ENCODE results near the gene CDKL4. TPM values are rescaled to one million over a fixed set of nuclear protein-coding genes. Genes with fewer than 3 reads are reported as not detected.

The CDKL4 gene
- total RNA-seq, result 1 to 10 TPM in 3 of 7 donors, under 1 TPM in 3, not detected in 1; 0.85 to 1.8 (median 1.0) TPM
- polyA plus RNA-seq, result under 1 TPM in 1 of 3 donors, not detected in 2; 0.22 TPM
- long read RNA-seq, donor 1, result 0 reads
- long read RNA-seq, donor 2, result 0 reads

- TF ChIP-seq CTCF (IDR thresholded peaks at IDR 0.05 in 8 of 11, conservative IDR thresholded peaks at IDR 0.05 in 3 of 11), result no peak
- peak in 2 of 3 donors; percentile 41 to 47 for TF ChIP-seq POLR2AphosphoS5 (IDR thresholded peaks at IDR 0.05)
- Histone ChIP-seq H3K27ac (peak within 1 kb of the TSS in 1 of 8 donors; percentile 33), H3K4me1 (peaks cover 0 to 11% (median 4%) of the 10 kb centered on the region in 6 donors), H3K27me3 (replicated peaks in 1 of 7) (no peaks in the 10 kb centered on the region), H3K9me3 (no peaks in the 10 kb centered on the region), H3K4me3 (peak within 1 kb of the TSS in 4 of 8 donors; percentile 20 to 65 (median 34)), H3K36me3 (peaks cover 0 to 3% (median 0%) of the 10 kb centered on the region in 6 donors)
- WGBS, 5 donors, result 50 to 82% (median 57%) methylated on average over 54 to 58 of the region's 58 CpGs
- intact Hi-C loops (cut with DNase I; ENCODE audit: low total_unique reads), result no loop called here
- DNase-seq, result peak; percentile 81
Measured at GRCh38 chr2:39243469-39244123, at the start of gene CDKL4. TSS of gene CDKL4 (minus strand) at chr2:39243970.

GRCh38 chr2:39290433-39290832, 46.7 kb upstream of the CDKL4 start:
- Histone ChIP-seq H3K9me3 (no peaks in the 10 kb centered on the region), H3K27me3 (replicated peaks in 1 of 7) (no peaks in the 10 kb centered on the region), H3K4me1 (no peaks in the 10 kb centered on the region), H3K27ac (no peak overlapping the region), H3K36me3 (peaks cover 0 to 81% (median 24%) of the 10 kb centered on the region in 6 donors), H3K4me3 (no peak overlapping the region)
- TF ChIP-seq POLR2AphosphoS5 (IDR thresholded peaks at IDR 0.05) (no peak), POLR2A (IDR thresholded peaks at IDR 0.05) (no peak), CTCF (IDR thresholded peaks at IDR 0.05 in 8 of 11, conservative IDR thresholded peaks at IDR 0.05 in 3 of 11) (no peak)
- intact Hi-C loops (cut with DNase I; ENCODE audit: low total_unique reads), result no loop called here
- 92 to 98% (median 95%) methylated on average over 6 of the region's 6 CpGs for WGBS, 5 donors
- no peak for DNase-seq

GRCh38 chr2:39289609-39290008, 45.8 kb upstream of the CDKL4 start:
- intact Hi-C loops (cut with DNase I; ENCODE audit: low total_unique reads), result no loop called here
- no peak overlapping the region for H3K4me3 ChIP-seq
- no peaks in the 10 kb centered on the region for H3K27me3 ChIP-seq (replicated peaks in 1 of 7)
- no peak for DNase-seq
- H3K9me3 ChIP-seq, result no peaks in the 10 kb centered on the region
- no peak overlapping the region for H3K27ac ChIP-seq
- peaks cover 0 to 90% (median 24%) of the 10 kb centered on the region in 6 donors for H3K36me3 ChIP-seq
- TF ChIP-seq POLR2AphosphoS5 (IDR thresholded peaks at IDR 0.05) (no peak), POLR2A (IDR thresholded peaks at IDR 0.05) (no peak), CTCF (IDR thresholded peaks at IDR 0.05 in 8 of 11, conservative IDR thresholded peaks at IDR 0.05 in 3 of 11) (no peak)
- H3K4me1 ChIP-seq, result no peaks in the 10 kb centered on the region

- peaks cover 0 to 71% (median 13%) of the 10 kb centered on the region in 6 donors for H3K36me3 ChIP-seq
- intact Hi-C loops (cut with DNase I; ENCODE audit: low total_unique reads), result no loop called here
- H3K27ac ChIP-seq, result no peak overlapping the region
- no peaks in the 10 kb centered on the region for H3K9me3 ChIP-seq
- no peak for DNase-seq
- H3K4me3 ChIP-seq, result no peak overlapping the region
- H3K27me3 ChIP-seq (replicated peaks in 1 of 7), result no peaks in the 10 kb centered on the region
- H3K4me1 ChIP-seq, result no peaks in the 10 kb centered on the region
- TF ChIP-seq CTCF (IDR thresholded peaks at IDR 0.05 in 8 of 11, conservative IDR thresholded peaks at IDR 0.05 in 3 of 11), result no peak
- no peak for TF ChIP-seq POLR2A (IDR thresholded peaks at IDR 0.05)
- TF ChIP-seq POLR2AphosphoS5 (IDR thresholded peaks at IDR 0.05), result no peak
- WGBS, 5 donors, result 75 to 88% (median 82%) methylated on average over 1 of the region's 1 CpG
Measured at GRCh38 chr2:39283561-39283960, 39.8 kb upstream of the CDKL4 start.

Measured in spleen (tissue), 13 donors.